Bronchial epithelial cell (primary cell): ENCODE measurements around the gene PXYLP1. TPM values are rescaled to one million over a fixed set of nuclear protein-coding genes. Genes with fewer than 3 reads are reported as not detected.

Experiments used
- DNase-seq: peaks from one replicate; pipeline ENCODE4 v3.0.0-alpha.2; 2010; ENCODE audit warnings: low read depth
- FAIRE-seq: peaks from 2 replicates; lab custom pipeline; 2011; peaks lifted over from hg19 to GRCh38; lab: Jason Lieb, UNC
- H3K27me3 ChIP-seq: 2 replicates; pipeline ENCODE4 v1.5.1; 2011; ENCODE audit warnings: low read length; ENCODE audit not compliant: control insufficient read depth, insufficient read depth
- H3K36me3 ChIP-seq: 2 replicates; pipeline ENCODE4 v1.5.1; 2011; ENCODE audit warnings: low read length; ENCODE audit not compliant: control insufficient read depth, insufficient read depth
- H3K4me3 ChIP-seq: 2 replicates; pipeline ENCODE4 v1.5.1; 2011; ENCODE audit warnings: mild to moderate bottlenecking, low read depth, low read length, control low read depth
- CTCF ChIP-seq: IDR thresholded peaks from 2 replicates; pipeline ENCODE4 v1.5.1; 2011; ENCODE audit warnings: mild to moderate bottlenecking, moderate library complexity, low read length, control low read depth, inconsistent platforms; ENCODE audit not compliant: insufficient read depth, severe bottlenecking
- total RNA-seq: library from RNA; depleted of rRNA; stranded (reverse); fragments of >200 nt; gene quantifications from 2 replicates; pipeline ENCODE4 v1.2.1, GENCODE V29; 2014

PXYLP1 gene
- total RNA-seq = 8.6 and 9.0 TPM in 2 replicates

GRCh38 chr3:141231101-141231951, at the start of gene PXYLP1:
TSS of gene PXYLP1 (plus strand) at chr3:141231825. CDS start at chr3:141260176, 28,351 bp downstream.
- TF ChIP-seq CTCF = peak; percentile 58
- no peak for FAIRE-seq

GRCh38 chr3:141183606-141184005, 48.0 kb upstream of the PXYLP1 start:
- FAIRE-seq = no peak
- DNase-seq = no peak
- no peaks in the 10 kb centered on the region for H3K27me3 ChIP-seq
- no peak overlapping the region for H3K4me3 ChIP-seq
- no peaks in the 10 kb centered on the region for H3K36me3 ChIP-seq
- no peak for TF ChIP-seq CTCF

More at GRCh38 chr3:141231101-141231951, at the start of gene PXYLP1:
- peak within 1 kb of the TSS; percentile 71 for H3K4me3 ChIP-seq
- H3K27me3 ChIP-seq = no peaks in the 10 kb centered on the region
- no peaks in the 10 kb centered on the region for H3K36me3 ChIP-seq
- peak; percentile 61 for DNase-seq

GRCh38 chr3:141184430-141184829, 47.2 kb upstream of the PXYLP1 start:
- DNase-seq (peak; percentile 94), FAIRE-seq (no peak)
- Histone ChIP-seq H3K36me3 (no peaks in the 10 kb centered on the region), H3K4me3 (no peak overlapping the region), H3K27me3 (no peaks in the 10 kb centered on the region)
- TF ChIP-seq CTCF = no peak

- Histone ChIP-seq H3K36me3 (no peaks in the 10 kb centered on the region), H3K4me3 (no peak overlapping the region), H3K27me3 (no peaks in the 10 kb centered on the region)
- DNase-seq = peak; percentile 72
- FAIRE-seq = no peak
- TF ChIP-seq CTCF = no peak
These were observed 40.4 kb upstream of the PXYLP1 start for GRCh38 chr3:141191097-141191749.

- peak; percentile 97 for TF ChIP-seq CTCF
- H3K27me3 ChIP-seq = no peaks in the 10 kb centered on the region
- DNase-seq = peak; percentile 88
- FAIRE-seq = no peak
- no peak overlapping the region for H3K4me3 ChIP-seq
- no peaks in the 10 kb centered on the region for H3K36me3 ChIP-seq
These were observed 39.3 kb upstream of the PXYLP1 start for GRCh38 chr3:141192345-141192744.
